GM23248 (cell line): ENCODE measurements around the gene LIMA1. TPM values are rescaled to one million over a fixed set of nuclear protein-coding genes. Genes with fewer than 3 reads are reported as not detected.

Source experiments
- DNase-seq: peaks from one replicate; pipeline ENCODE4 v3.0.0-alpha.2; 2015
- H2AFZ ChIP-seq: fragments of 200-600 bp; sonication (generic); 2 replicates; pipeline ENCODE4 v1.6.1; 2016; ENCODE audit warnings: antibody characterized with exemption
- H3F3A ChIP-seq: fragments of 200-600 bp; sonication (generic); 2 replicates; pipeline ENCODE4 v1.6.1; 2016; ENCODE audit warnings: mild to moderate bottlenecking, antibody characterized with exemption, mixed run types; ENCODE audit not compliant: insufficient read depth
- H3K27ac ChIP-seq: fragments of 200-600 bp; sonication (generic); 2 replicates; pipeline ENCODE4 v1.5.1; 2016; ENCODE audit warnings: mild to moderate bottlenecking
- H3K27me3 ChIP-seq: fragments of 200-600 bp; sonication (generic); replicated peaks from 2 replicates; pipeline ENCODE4 v1.6.1; 2016; ENCODE audit warnings: mild to moderate bottlenecking; ENCODE audit not compliant: insufficient read depth
- H3K36me3 ChIP-seq: fragments of 200-600 bp; sonication (generic); 2 replicates; pipeline ENCODE4 v1.6.1; 2016; ENCODE audit warnings: low read depth, mild to moderate bottlenecking
- H3K4me1 ChIP-seq: fragments of 200-600 bp; sonication (generic); 2 replicates; pipeline ENCODE4 v1.6.1; 2016; ENCODE audit warnings: mild to moderate bottlenecking; ENCODE audit not compliant: insufficient read depth
- H3K4me2 ChIP-seq: fragments of 200-600 bp; sonication (generic); one replicate; pipeline ENCODE4 v1.6.1; 2016; ENCODE audit warnings: mild to moderate bottlenecking; ENCODE audit not compliant: unreplicated experiment
- H3K4me3 ChIP-seq: fragments of 200-600 bp; sonication (generic); 2 replicates; pipeline ENCODE4 v1.5.1; 2016; ENCODE audit warnings: mild to moderate bottlenecking
- H3K79me2 ChIP-seq: fragments of 200-600 bp; sonication (generic); 2 replicates; pipeline ENCODE4 v1.6.1; 2016; ENCODE audit warnings: mild to moderate bottlenecking; ENCODE audit not compliant: insufficient read depth
- H3K9ac ChIP-seq: fragments of 200-600 bp; sonication (generic); 2 replicates; pipeline ENCODE4 v1.6.1; 2016; ENCODE audit warnings: mild to moderate bottlenecking
- H3K9me2 ChIP-seq: fragments of 200-600 bp; sonication (generic); 2 replicates; pipeline ENCODE4 v1.6.1; 2016; ENCODE audit warnings: mixed run types, mild to moderate bottlenecking, moderate library complexity; ENCODE audit not compliant: insufficient read depth
- H3K9me3 ChIP-seq: fragments of 200-600 bp; sonication (generic); one replicate; pipeline ENCODE4 v1.6.1; 2017; ENCODE audit warnings: low read depth
- H4K20me1 ChIP-seq: fragments of 200-600 bp; sonication (generic); 2 replicates; pipeline ENCODE4 v1.6.0; 2016; ENCODE audit not compliant: insufficient read depth
- EZH2 ChIP-seq: fragments of 200-600 bp; sonication (generic); IDR thresholded peaks from 2 replicates; pipeline ENCODE4 v1.6.1; 2018; ENCODE audit warnings: antibody characterized with exemption, mild to moderate bottlenecking; ENCODE audit not compliant: insufficient read depth, poor library complexity, severe bottlenecking
- EZH2phosphoT487 ChIP-seq: fragments of 200-600 bp; sonication (generic); IDR thresholded peaks from 2 replicates; pipeline ENCODE4 v1.6.1; 2018; ENCODE audit warnings: antibody characterized with exemption, moderate library complexity, mild to moderate bottlenecking, low read depth; ENCODE audit not compliant: insufficient read depth
- WGBS, 2 experiments: methylation state at CpG; one replicate each; pipeline ENCODE4 v1.1.6; 2015 to 2017; ENCODE audit warnings: low lambda C conversion rate in 2 of 2, low coverage in 1 of 2; ENCODE audit errors: missing lambda C conversion rate in 2 of 2; 5-methylcytosine and 5-hydroxymethylcytosine counted together
- in situ Hi-C: fragments of 300-500 bp; cut with MboI; formaldehyde crosslinking; loops from 2 replicates; pipeline ENCODE4 v1.15.0; 2020
- polyA plus RNA-seq: library from polyadenylated mRNA; unstranded; fragments of >200 nt; fragmentation: Nextera tagmentation; extraction: Ambion mirVana; gene quantifications from 2 replicates; pipeline ENCODE4 v1.2.1, GENCODE V29; 2016
- total RNA-seq: library from RNA; depleted of rRNA; stranded (reverse); fragments of >200 nt; shearing (Covaris generic); gene quantifications from 2 replicates; pipeline ENCODE4 v1.2.3, GENCODE V29; 2014

LIMA1 gene
- total and polyA plus RNA-seq, 2 experiments from 2014 or later = 180 to 256 TPM

GRCh38 chr12:50203691-50204090 lies 79.6 kb downstream of the LIMA1 start:
- Histone ChIP-seq H2AFZ (no peak overlapping the region), H4K20me1 (no peaks in the 10 kb centered on the region), H3K9ac (no peak overlapping the region), H3K4me3 (no peak overlapping the region), H3K27me3 (no peaks in the 10 kb centered on the region), H3K79me2 (peaks cover 80% of the 10 kb centered on the region), H3K9me3 (no peaks in the 10 kb centered on the region), H3K27ac (peak overlapping the region; percentile 86), H3K4me2 (no peak overlapping the region), H3K4me1 (peaks cover 51% of the 10 kb centered on the region), H3K36me3 (peaks cover 61% of the 10 kb centered on the region), H3F3A (peaks cover 79% of the 10 kb centered on the region), H3K9me2 (no peaks in the 10 kb centered on the region)
- no peak for DNase-seq
- TF ChIP-seq EZH2phosphoT487 = no peak
- no peak for TF ChIP-seq EZH2
- 74 to 81% methylated on average over 2 of the region's 2 CpGs for WGBS, 2 experiments
- in situ Hi-C loops = loop anchor here (10.0 kb wide), 1 partner anchor 111 kb away; no protein-coding TSS in a partner anchor

DNA sequence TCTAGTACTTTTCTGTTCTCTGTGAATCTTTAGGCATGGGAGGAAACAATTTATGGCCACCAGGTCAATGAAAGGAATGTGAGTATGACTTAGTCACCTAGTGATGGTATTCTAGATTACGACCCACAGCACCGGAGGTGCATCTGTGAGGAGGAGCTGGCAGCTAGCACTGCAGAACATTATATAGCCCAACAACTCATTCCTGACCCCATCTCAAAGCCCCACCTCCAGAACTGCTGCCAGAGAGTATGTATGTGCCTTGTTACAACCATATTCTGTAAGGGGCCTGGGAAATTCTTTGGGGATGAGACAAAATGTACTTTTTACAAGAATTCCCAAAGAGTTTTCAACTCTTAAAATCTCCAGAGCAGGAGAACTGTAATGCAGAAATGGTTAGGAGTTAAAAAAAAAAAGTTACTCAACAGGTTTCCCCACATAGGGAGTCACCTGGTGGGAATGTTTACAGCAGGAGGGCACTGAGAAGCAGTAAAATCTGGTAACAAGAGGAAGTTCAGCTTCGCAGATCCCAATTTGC lies 81.3 kb downstream of the LIMA1 start:
- Histone ChIP-seq H3K27ac (peak overlapping the region; percentile 86), H3K9ac (peak overlapping the region; percentile 52), H3K4me3 (peak overlapping the region; percentile 24), H3K9me2 (no peaks in the 10 kb centered on the region), H3K79me2 (peaks cover 80% of the 10 kb centered on the region), H3K36me3 (peaks cover 69% of the 10 kb centered on the region), H3K9me3 (no peaks in the 10 kb centered on the region), H3F3A (peaks cover 87% of the 10 kb centered on the region), H4K20me1 (no peaks in the 10 kb centered on the region), H2AFZ (no peak overlapping the region), H3K4me1 (peaks cover 65% of the 10 kb centered on the region), H3K4me2 (peak overlapping the region; percentile 66), H3K27me3 (no peaks in the 10 kb centered on the region)
- in situ Hi-C loops = loop anchor here (10.0 kb wide), 1 partner anchor 113 kb away; no protein-coding TSS in a partner anchor
- 19 to 20% methylated on average over 3 of the region's 3 CpGs for WGBS, 2 experiments
- TF ChIP-seq EZH2phosphoT487 (0 out of 2 replicates have a peak, but pooled peaks have one; percentile 58), EZH2 (no peak)
- peak; percentile 87 for DNase-seq

DNA sequence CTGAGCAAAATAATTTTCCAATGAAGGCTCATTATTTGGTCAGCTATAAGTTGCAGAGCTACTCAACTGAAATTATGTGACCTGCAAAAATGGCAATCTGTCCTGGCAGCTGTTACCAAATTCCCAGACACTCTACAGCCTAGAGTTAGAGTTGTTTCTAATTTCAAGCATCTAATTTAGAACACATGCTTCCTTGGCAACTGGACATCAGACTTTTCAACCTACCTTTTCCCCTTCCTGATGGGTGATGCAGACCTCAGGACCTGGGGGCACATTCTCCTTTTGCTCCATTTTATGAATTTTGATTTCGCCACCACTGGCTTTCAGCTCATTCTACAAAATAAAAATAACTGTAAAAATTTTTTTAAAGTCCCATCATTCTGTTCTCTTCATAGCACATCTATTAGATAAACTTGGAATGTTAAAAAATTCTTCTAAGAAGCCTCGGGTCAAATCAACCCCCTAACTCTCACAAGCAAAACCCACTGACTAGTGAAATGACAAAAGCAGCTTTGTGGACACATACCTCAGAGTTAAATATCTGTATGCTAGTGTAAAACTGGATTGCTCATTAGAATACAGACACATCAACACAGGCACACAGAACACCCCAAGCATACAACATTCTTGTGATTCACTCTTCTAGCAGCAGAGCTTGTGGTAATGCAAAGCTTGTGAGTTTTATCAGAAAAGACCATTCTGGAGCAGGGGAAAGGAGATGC lies 82.6 kb downstream of the LIMA1 start:
- peaks cover 80% of the 10 kb centered on the region for H3K79me2 ChIP-seq
- H3K4me2 ChIP-seq = peak overlapping the region; percentile 51
- WGBS, 2 experiments = 39 to 43% methylated on average over 2 of the region's 2 CpGs
- no peaks in the 10 kb centered on the region for H3K9me3 ChIP-seq
- DNase-seq = peak; percentile 82
- H3K9ac ChIP-seq = peak overlapping the region; percentile 46
- in situ Hi-C loops = loop anchor here (10.0 kb wide), 1 partner anchor 114 kb away; no protein-coding TSS in a partner anchor
- peaks cover 93% of the 10 kb centered on the region for H3F3A ChIP-seq
- TF ChIP-seq EZH2phosphoT487 (no peak), EZH2 (no peak)
- H3K4me1 ChIP-seq = peaks cover 71% of the 10 kb centered on the region
- no peaks in the 10 kb centered on the region for H3K27me3 ChIP-seq
- no peak overlapping the region for H2AFZ ChIP-seq
- no peaks in the 10 kb centered on the region for H4K20me1 ChIP-seq
- no peaks in the 10 kb centered on the region for H3K9me2 ChIP-seq
- H3K4me3 ChIP-seq = no peak overlapping the region
- H3K27ac ChIP-seq = peak overlapping the region; percentile 86
- peaks cover 74% of the 10 kb centered on the region for H3K36me3 ChIP-seq

DNA sequence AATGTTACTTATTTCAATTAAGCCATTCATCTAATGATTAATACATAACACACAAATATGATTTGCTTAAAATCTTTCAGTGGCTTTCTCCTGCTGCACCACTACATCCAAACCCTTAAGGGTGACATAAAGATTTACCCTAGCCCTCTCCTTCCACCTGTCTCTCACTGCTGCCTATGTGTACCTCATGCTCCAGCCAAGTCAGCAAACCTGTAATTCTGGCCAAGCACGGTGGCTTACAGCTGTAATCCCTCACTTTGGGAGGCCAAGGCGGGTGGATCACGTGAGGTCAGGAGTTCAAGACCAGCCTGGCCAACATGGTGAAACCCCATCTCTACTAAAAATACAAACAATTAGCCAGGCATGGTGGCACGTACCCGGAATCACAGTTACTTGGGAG lies 84.5 kb downstream of the LIMA1 start:
- TF ChIP-seq EZH2phosphoT487 = no peak
- no peak for TF ChIP-seq EZH2
- H3K9me2 ChIP-seq = no peaks in the 10 kb centered on the region
- H3K36me3 ChIP-seq = peaks cover 71% of the 10 kb centered on the region
- no peak overlapping the region for H3K4me3 ChIP-seq
- H3K4me1 ChIP-seq = peaks cover 75% of the 10 kb centered on the region
- H3K27me3 ChIP-seq = no peaks in the 10 kb centered on the region
- H3K79me2 ChIP-seq = peaks cover 79% of the 10 kb centered on the region
- H3F3A ChIP-seq = peaks cover 92% of the 10 kb centered on the region
- in situ Hi-C loops = no loop called here
- WGBS, 2 experiments = 92 to 93% methylated on average over 5 of the region's 5 CpGs
- H4K20me1 ChIP-seq = no peaks in the 10 kb centered on the region
- no peak overlapping the region for H3K27ac ChIP-seq
- H3K9me3 ChIP-seq = no peaks in the 10 kb centered on the region
- no peak overlapping the region for H3K9ac ChIP-seq
- DNase-seq = no peak
- H2AFZ ChIP-seq = no peak overlapping the region
- H3K4me2 ChIP-seq = no peak overlapping the region
